Stimulated activated CD4-positive, alpha-beta T cell treated with anti-CD3 and anti-CD28 coated beads, Interleukin-4, amount 100 ng/mL, for 4 hours (primary cell): Measurements from ENCODE around the gene SLC2A8.

ENCODE experiments used
- DNase-seq, 2 experiments: peaks; one replicate each; pipeline ENCODE4 v3.0.0-alpha.2; 2020

SLC2A8 gene, protein sequence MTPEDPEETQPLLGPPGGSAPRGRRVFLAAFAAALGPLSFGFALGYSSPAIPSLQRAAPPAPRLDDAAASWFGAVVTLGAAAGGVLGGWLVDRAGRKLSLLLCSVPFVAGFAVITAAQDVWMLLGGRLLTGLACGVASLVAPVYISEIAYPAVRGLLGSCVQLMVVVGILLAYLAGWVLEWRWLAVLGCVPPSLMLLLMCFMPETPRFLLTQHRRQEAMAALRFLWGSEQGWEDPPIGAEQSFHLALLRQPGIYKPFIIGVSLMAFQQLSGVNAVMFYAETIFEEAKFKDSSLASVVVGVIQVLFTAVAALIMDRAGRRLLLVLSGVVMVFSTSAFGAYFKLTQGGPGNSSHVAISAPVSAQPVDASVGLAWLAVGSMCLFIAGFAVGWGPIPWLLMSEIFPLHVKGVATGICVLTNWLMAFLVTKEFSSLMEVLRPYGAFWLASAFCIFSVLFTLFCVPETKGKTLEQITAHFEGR

DNA sequence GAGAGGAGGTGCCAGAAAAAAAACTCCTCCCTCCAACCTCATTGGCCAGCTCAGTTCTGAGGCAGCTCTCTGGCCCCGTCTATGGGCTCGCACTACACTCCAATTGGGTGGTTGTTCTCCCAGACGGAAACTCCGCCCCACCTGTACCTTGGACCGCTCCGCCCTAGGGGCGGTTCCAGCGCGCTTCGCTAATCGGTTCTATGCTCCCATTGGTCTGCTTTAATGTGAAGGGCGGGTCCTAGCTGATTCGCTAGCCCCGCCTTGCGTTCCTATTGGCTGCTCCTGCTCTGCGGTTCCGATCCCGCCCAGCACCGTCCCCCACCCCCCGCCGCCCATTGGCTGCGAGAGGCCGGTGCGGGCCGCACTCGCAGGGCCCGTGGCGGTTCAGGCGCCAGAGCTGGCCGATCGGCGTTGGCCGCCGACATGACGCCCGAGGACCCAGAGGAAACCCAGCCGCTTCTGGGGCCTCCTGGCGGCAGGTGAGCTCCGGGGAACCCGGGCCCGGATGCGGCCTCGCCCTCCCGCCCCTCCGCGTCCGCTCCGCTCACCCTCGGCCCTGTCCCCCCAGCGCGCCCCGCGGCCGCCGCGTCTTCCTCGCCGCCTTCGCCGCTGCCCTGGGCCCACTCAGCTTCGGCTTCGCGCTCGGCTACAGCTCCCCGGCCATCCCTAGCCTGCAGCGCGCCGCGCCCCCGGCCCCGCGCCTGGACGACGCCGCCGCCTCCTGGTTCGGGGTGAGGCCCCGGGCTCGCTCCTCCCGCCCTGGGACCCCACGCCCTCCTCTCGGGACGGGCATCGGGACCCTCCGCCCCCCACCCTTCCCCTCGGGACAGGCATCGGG is at the start of gene SLC2A8:
Gene SLC2A8 (plus strand): TSS at position 362 of the 838 bp plus-strand sequence. CDS start 62 bp downstream, at position 424.
- DNase-seq: peak; percentile 74 to 82

DNA sequence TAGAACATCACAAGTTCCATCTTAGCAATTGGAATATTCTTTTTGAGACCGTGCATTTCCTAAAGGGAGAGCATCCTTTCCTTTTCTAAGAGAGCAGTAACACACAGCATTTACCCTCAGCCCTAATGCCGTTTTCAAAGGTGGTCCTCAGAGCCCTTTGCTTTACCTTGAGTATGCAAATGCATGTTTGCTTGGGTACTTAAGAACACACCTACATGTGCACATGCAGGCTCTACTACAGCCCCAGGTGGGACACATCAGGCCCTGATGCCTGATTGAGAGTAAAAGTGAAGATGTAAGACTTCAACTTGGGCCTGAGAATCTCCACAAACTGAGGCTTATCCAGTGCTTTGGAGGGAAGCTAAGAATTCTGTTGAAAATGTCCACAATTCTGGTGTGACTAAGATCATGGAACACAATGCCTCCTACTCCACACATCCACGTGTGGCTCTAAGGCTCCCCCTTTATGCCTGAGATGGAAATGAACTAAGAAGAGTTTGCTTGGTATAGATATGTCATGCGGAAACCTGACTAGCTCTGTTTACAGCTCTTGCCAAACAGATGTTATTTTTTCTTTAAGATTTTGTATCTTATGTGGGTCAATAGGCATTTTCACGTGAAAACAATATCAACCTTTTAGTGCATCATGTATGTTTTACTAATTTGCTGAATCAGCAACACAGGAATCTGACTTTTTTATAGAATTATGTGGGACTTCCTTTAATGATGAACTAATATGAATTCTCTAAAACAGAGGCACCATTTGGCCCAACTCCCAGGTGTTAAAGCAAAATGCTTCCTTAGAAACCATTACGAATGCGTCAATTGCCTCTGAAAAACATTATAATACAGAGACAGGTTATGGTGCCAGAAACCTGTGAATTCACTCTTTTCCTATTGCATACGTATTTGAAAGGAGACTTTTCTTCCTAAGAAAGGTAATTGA is 48.9 kb upstream of the SLC2A8 start:
- DNase-seq: no peak

DNA sequence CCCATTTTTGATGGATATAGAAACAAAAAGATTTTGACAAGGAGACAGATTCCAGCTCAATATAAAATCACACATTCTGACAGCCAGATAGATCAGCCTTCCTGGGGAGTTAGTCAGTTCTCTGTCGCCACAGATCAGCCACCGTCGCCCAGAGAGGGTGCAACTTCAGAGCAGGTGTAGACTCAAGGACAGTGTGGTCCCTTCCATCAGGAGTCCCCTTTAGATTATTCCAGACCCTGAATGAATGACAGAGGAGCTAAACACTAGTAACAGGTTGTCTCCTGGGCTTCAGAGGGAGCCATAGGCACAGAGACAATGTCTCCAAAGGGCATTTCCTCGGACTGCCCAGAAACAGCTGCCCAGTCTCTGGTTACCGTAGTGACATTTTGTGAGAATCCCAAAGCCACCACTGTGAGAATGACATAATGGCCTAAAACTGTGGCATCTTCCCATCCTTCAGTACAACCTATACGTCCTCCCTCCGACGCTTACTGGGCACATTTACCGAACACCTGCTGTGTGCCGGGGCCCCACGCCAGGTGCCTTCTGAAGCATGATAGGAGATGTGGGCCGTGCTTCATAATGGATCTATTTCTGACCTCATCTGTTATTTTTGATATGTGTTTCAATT is 47.4 kb upstream of the SLC2A8 start:
- DNase-seq: no peak

DNA sequence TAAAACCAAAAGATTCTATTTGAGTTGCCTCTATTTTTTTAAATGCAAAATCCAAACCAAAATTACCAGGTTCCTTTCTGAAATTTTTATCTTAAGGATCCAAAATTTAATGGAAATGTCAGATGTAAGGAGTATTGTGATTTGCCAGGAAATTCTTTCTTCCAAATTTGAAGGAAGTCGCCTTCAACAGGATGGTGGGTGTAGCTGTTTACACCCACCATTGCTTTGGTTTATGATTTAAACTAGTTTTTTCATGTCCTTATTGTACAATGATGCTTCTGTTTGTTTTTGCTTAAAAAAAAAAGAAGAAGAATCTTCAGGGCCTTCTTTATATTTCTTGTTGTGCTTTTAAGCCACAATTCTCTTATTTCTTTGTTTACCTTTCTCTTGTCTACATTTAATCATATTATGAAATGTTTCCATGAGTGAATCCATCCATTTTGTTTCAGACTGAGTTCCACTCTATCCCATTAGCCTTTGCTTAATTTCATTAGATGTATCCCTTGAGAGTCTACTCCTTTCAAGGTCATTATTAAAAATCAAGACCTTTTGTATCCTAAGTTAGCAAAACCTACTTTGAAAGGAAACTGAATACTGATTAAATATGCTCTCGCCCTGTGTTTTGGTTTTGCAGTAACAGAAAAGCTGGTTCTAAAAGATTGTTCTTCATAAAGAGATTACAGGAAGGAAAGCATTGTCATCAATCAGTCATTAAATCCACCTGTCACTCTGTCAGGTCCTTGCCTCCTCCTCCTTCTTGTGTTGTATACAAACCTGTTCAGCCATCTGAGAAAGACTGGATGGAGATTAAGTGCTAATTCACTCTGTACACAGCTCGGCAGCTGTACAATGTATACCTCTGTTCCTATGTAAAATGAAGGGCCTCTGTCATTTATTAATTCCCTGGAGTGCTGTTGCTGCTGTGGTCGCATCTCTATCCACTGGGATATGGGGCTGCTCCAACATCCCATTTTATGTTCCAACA is 45.5 kb upstream of the SLC2A8 start:
- DNase-seq: no peak

DNA sequence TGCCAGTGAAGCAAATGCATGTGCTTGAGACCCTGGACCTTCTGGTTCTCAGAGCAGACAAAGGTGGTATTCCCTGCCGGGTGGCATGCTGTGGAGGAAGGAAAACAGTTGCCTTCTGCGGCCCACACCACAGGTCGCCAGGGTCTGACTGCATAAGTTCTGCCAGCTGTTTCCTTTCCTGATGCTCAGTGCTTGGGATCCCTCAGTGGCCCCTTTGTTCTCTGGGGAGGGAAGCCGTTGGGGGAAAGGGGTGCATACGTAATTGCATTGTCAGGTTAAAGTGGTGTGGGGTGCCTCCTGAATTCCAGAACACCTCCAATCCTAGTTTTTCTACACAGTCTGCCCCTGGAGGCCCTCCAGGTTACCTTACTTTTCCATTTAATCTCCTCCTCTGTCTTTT is 43.1 kb upstream of the SLC2A8 start:
- no peak for DNase-seq

DNA sequence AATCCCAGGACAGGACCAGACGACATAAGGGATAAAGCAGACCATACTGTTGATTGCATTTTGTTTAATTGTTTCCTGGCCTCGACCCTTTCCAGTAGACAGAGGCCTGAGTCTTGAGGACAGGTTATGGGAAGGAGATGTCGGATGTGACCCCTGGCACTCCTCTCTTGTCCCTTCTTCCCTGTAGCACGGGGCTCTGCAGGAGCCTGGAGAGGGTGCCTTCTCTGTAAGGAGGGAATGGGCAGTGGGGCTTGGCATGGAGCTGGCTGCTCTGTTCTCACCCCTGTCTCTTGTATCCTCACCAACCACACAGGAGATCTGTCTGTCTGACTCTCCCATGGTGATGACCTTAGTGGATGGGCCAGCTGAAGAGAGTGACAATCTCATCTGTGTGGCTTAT is 40.1 kb upstream of the SLC2A8 start:
- DNase-seq: no peak

DNA sequence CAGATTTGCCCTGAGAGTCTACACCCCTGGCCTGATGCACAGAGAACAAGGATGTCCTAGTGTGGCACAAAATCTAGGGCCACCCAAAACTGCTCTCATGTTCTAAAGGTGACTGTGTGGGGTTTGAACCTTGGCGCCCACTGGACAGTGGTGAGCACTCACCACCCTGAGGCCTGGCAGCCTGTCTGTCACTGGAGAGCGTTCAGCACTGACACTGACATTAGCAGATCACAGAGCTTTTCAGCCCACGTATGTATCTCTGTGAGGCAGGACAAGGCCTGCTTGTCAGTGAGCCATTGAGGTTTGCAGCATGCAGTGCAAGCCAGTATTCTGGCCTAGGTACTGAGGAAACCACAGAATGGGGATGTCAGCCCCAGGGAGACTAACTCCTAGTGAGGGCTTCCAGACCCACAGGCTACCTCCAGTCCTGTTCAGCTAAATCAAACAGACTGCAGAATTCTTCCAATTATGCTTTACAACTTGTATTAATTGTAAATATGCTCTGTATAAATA is 38.9 kb upstream of the SLC2A8 start:
- no peak for DNase-seq

DNA sequence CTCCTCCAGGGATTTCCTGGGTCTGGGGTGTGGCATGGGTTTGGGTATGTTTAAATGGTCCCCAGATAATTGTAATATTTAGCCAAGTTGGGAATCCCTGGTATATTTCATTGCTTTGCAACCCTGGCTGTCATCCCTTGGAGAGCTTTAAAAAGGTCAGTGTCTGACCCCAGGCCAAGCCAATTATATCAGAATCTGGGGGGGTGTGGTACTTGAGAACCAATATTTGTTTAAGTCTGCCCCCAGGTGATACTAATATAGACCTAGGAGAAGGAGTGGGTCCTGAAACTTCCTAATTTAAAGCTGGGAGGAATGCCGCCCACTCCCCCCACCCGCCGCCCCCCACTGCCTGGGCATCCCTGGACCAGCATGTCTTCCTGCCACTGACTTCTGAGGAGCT is 38.2 kb upstream of the SLC2A8 start:
- DNase-seq: no peak

DNA sequence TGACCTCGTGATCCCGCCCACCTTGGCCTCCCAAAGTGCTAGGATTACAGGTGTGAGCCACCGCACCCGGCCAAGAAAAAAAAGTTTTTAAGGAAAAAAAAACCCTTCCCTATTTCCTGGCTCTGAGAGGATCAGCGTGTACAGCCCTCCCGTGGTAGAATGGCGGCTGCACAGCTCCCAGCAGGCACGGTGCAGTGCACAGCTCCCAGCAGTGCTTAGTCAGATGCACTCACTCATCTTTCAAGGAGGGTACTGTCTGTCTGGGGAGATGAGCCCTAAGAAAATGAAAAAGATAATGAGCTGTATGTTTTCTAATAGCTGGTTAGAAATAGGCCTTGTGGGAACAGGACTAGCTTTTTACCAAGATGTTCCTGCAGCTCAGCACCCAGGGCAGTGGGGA is 36.7 kb upstream of the SLC2A8 start:
- no peak for DNase-seq

DNA sequence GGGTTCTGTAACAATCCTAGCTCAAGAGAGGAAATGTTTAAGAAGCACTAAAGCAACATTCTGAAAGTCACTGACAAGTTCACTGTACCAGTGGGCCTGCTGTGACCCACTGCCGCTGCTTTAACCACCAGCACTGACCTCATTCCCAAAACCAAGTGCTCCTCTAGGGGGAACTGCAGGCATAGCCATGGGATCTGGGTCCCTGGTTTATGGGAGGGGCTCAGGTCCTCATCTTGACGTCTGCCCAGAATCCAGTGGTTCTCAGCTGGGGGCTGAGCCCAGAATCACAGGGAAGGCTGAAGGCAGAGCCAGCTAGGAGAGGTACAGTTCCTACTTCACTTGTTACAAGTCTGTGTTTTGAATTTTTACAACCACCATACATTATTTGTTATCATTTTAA is 36.1 kb upstream of the SLC2A8 start:
- no peak for DNase-seq

DNA sequence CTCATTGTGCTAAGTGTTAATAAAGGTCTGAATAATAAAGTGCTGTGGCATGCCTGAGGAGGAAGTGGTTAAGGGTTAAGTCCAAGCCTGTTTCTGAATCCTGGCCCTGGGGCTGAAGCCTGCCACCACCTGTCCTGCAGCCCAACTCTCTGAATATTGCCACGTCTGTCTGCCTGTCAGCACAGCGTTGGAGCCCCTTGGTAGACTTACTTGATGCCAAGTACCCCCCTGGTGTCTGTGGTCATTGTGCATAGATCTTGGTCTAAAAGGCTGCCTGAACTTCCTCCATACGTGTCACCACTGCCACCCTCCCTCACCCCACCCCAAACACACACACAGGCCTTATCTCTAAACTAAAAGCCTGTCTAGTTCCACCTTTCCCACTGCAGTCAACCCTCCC is 35.4 kb upstream of the SLC2A8 start:
- no peak for DNase-seq

DNA sequence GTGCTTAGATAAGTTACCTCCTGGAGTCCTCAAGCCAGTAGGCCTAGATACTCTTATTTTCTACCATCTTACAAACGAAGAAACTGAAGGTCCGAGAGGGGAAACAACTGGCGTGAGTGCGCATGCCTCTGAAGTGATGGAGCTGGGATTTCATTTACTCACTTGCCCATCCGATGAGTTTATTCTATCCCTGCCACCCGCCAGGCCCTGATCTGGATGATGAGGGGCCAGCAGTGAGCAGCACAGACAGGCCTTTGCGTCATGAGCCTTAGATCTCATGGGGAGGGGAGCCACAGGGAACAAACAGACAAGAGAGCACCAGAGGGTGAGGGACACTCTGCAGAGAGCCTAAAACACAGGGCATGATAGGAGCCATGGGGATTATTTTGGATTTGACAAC is 34.1 kb upstream of the SLC2A8 start:
- DNase-seq: no peak

DNA sequence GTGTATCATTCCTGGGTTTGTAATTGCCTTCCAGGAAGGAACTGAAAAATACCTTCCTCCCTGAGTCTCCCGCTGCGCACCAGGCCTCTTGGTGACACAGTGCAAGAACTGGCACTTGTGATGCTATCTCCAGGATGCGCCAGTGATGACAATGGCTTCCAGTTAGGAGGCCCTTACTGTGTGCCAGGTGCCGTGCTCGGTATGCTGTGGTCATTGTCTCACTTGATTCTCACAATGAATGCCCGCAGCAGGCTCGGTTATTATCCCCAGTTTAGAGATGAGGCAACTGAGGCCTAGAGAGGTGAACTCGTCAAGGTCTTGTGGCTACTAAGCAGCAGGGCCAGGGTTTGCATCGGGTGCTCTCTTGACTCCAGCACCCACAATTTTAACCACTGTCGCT is 31.5 kb upstream of the SLC2A8 start:
- DNase-seq: no peak

DNA sequence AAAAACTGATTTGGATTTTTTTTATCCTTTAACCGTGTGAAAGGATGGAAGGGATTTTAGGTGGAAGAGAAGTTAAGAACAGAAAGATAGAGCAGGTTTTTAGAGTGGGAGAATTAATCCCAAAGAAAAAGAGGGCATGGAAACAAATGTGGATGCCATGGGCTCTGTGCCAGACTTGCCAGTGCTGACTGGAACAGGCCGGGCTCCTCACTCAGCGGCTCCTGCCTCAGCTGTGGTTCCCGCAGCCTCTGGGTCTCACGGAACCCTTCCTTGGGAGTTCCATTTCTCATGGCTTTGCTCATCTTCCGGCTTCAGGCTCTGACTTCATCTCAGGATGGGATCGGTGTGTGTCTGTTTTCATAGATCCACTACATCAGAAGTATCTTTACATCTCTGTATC is 30.4 kb upstream of the SLC2A8 start:
- no peak for DNase-seq

DNA sequence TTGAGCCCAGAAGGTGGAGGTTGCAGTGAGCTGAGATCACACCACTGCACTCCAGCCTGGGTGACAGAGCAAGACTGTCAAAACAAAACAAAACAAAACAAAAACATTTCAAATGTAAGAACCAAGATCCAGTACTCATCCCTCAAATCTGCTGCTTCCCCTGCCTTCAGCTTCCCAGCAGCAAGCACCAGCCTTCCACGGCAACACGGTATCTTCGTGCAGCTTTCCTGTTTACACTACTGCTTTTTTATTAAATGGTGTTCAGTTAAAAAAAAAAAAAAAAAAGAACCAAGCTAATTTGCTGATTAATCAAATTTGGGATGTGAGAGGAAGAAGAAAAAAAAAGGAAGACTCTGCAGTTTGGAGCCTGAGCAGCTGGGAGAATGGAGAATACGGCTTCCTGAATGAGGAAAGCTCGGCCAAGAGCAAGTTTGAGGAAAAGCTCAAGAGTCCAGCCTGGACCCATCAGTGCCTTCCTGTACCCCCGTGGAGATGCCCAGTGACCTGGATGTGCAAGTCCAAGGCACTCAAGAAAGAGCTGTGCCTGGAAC is 28.0 kb upstream of the SLC2A8 start:
- DNase-seq: no peak

DNA sequence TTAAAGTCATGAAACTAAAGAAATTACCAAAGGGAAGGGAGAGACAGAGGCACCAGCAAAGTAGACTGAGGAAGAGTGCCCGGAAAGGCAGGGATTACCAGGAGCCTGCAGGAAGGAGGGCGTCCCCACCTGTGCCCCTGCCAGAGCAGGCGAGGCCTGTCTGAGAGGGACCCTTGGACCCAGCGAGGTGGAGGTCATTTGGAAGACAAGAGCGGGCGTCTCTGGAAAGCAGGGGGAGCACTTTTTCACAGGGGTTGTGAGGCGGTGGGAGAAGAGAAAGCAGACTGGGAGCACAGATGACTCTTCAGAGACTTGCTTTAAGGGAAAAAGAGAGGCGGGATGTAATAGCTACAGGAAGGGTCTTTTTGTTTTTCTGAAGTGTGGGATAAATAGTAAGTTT is 27.5 kb upstream of the SLC2A8 start:
- no peak for DNase-seq

DNA sequence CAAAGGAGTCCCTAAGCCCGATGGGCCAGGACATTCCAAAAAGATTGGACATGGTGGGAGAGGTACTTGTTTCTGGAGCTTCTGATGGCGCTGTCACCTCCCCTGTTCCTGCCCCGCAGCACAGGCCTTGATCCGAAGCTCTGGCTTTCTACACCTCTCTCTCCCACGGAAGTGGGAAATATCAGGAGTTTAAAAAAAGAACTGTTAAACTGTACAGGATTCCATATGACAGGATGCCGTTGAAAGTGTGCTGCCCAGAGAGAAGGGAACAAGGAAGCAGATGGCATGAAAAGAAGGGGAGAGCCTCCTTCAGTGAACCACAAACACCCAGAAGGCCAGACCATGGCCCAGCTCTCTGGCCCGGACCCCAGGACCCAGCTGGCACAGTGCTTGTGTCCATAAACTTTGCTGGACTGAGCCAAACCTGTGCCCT is 26.8 kb upstream of the SLC2A8 start:
- no peak for DNase-seq

DNA sequence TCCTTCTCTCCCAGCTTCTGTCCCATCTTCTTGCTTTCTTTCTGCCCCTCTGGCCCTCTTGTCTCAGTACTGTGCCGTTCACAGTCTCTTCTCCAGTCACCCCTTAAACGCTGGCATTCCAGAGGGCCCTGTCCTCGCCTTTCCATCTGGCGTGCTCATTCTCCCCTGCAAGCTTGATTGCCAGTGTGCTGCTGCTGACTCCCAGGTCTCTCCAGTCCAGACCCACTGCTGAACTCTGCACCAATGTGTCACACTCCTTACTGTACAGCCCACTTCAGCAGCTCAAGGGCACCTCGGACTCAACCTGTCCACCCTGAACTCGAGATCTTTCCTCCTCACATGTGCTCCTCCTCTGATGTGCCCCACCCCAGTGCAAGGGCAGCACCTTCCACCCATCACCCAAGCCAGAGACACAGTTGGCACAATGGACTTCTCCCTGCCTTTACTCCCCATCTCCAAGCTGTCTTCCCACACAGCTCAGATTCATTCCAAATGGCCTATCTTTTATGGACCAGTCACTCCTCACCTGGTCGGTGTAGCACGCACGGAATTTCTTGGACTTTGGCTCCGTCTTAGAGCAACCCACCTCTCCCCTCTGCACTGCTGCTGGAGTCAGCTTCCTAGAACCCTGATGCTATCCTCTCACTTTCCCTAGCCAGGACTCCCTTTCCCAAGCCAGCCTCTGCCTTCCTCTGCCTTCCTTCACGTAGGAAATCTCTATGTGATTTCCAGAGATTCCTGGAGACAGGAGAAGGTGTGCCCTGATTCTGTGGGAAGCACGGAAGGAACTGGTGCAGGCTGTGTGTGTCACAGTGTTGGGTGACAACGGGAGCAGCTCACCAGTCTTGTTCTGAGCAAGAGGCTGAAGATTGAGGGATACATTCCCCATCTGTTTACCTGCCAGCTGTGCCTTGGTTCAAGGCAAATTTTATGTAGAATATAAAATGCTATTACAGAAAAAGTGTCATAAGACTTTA is 26.0 kb upstream of the SLC2A8 start:
- DNase-seq: no peak

DNA sequence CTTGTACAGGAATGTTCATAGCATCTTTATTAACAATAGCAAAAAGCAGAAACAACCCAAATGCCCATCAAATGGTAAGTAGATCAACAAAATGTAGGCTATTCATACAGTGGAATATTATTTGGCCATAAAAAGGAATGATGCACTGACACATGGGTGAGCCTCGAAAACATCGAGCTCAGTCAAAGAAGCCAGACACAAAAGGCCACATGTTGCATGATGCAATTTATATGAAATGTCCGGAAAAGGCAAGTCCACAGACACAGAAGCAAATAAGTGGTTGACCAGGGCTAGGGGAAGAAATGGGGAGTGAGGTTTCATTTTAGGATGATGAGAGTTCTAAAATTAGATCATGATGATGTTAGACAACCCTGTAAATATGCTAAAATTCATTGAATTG is 16.5 kb upstream of the SLC2A8 start:
- no peak for DNase-seq
